Endothelial cell of umbilical vein (primary cell): ENCODE measurements around the gene PDLIM5.

Experiments
- CTCF ChIP-seq, 2 donors: IDR thresholded peaks; 1 replicate in 1 of 2; 2 replicates in 1 of 2; pipeline ENCODE4 v1.5.1; 2011; ENCODE audit warnings: low read length in 2 of 2, mild to moderate bottlenecking in 2 of 2, moderate library complexity in 2 of 2, control low read depth in 1 of 2, inconsistent platforms in 1 of 2, low read depth in 1 of 2; ENCODE audit not compliant: insufficient read depth in 1 of 2; ENCODE audit errors: extremely low read depth in 1 of 2
- EZH2 ChIP-seq: IDR thresholded peaks from 2 replicates; pipeline ENCODE4 v1.6.1; 2012; ENCODE audit warnings: borderline replicate concordance, low read depth, mild to moderate bottlenecking, moderate library complexity, low read length, inconsistent platforms; ENCODE audit not compliant: severe bottlenecking
- JUN ChIP-seq: IDR thresholded peaks from 2 replicates; pipeline ENCODE4 v1.6.1; 2011; ENCODE audit warnings: borderline replicate concordance, low read depth; ENCODE audit not compliant: insufficient read length, insufficient read depth
- POLR2A ChIP-seq: IDR thresholded peaks from 2 replicates; pipeline ENCODE4 v1.6.1; 2012; ENCODE audit warnings: low read depth, mild to moderate bottlenecking, control low read depth, low read length
- POLR2AphosphoS5 ChIP-seq: IDR thresholded peaks from 2 replicates; pipeline ENCODE4 v1.6.1; 2012; ENCODE audit warnings: low read depth, mild to moderate bottlenecking, control low read depth, low read length, moderate library complexity; ENCODE audit not compliant: insufficient read depth

GRCh38 chr4:94507708-94508107, 56.0 kb downstream of the PDLIM5 start:
- TF ChIP-seq CTCF (IDR thresholded peaks at IDR 0.05; ENCODE audit: extremely low read depth in 1 of 2, insufficient read depth in 1 of 2, low read depth in 1 of 2, low read length in 2 of 2) (no peak), EZH2 (no peak), POLR2AphosphoS5 (no peak), JUN (peak; percentile 17), POLR2A (no peak)
